ENCODE measurements around the gene ATP8A2. TPM values are rescaled to one million over a fixed set of nuclear protein-coding genes. Genes with fewer than 3 reads are reported as not detected.

The ATP8A2 gene
- total and polyA plus RNA-seq, 2 of the 4 experiments (the other 2 are of a cell fraction), result 0.02 to 0.18 TPM

GRCh38 chr13:25657157-25657556 is 285.4 kb downstream of the ATP8A2 start:
- in situ Hi-C loops (cut with MboI; ENCODE audit: low sequenced_read_pairs) (no loop called here), intact Hi-C loops (cut with micrococcal nuclease) (no loop called here), dilution Hi-C loops (cut with HindIII; ENCODE audit: low sequenced_read_pairs, unreplicated experiment) (no loop called here)
- no peak overlapping the region for H2AK9ac ChIP-seq (replicated peaks; ENCODE audit: low read depth, low read length, poor library complexity)
- H3K4me3 ChIP-seq (ENCODE audit: insufficient read depth, low read depth, low read length), result no peak overlapping the region
- H2BK120ac ChIP-seq (ENCODE audit: low read depth, low read length), result no peak overlapping the region
- no TSS peak for BruUV-seq (replicated peaks)
- H3K23ac ChIP-seq (ENCODE audit: low read depth, low read length), result no peak overlapping the region
- ATAC-seq (ENCODE audit: low read depth) (no peak), DNase-seq (no peak)
- no peak overlapping the region for H3K4me2 ChIP-seq (ENCODE audit: low read depth, low read length)
- WGBS, 2 experiments (ENCODE audit: extremely low coverage in 2 of 2, insufficient read length in 1 of 2), result no CpG with 5 or more reads among the region's 3 CpGs
- H3K4me1 ChIP-seq (ENCODE audit: control insufficient read depth, insufficient read depth, low read length), result no peaks in the 10 kb centered on the region
- H2BK15ac ChIP-seq (ENCODE audit: low read depth, low read length), result no peak overlapping the region
- CTCF ChIA-PET, result no interaction called here
- H3K9me3 ChIP-seq (ENCODE audit: control insufficient read depth, insufficient read depth, low read length), result no peaks in the 10 kb centered on the region
- H3K9me1 ChIP-seq (ENCODE audit: insufficient read depth, low read length), result no peaks in the 10 kb centered on the region
- no peak overlapping the region for H2BK5ac ChIP-seq (ENCODE audit: low read depth, low read length, poor library complexity, severe bottlenecking)
- H3K27me3 ChIP-seq (ENCODE audit: control insufficient read depth, insufficient read depth, low read length), result no peaks in the 10 kb centered on the region
- no peak overlapping the region for H2BK20ac ChIP-seq (ENCODE audit: low read depth, low read length)
- POLR2A ChIA-PET (ENCODE audit: unreplicated experiment), result no interaction called here
- no peak overlapping the region for H3K56ac ChIP-seq (ENCODE audit: extremely low read depth, insufficient read depth, low read length)
- no peak overlapping the region for H3K18ac ChIP-seq (ENCODE audit: low read depth, low read length)
- no peak overlapping the region for H3K9ac ChIP-seq (ENCODE audit: low read depth, low read length)
- H4K20me1 ChIP-seq (ENCODE audit: insufficient read depth, low read length), result no peaks in the 10 kb centered on the region
- no peak overlapping the region for H2AFZ ChIP-seq (replicated peaks; ENCODE audit: low read length, poor library complexity)
- no peaks in the 10 kb centered on the region for H3K36me3 ChIP-seq (ENCODE audit: control insufficient read depth, insufficient read depth, low read length)
- no peak overlapping the region for H4K91ac ChIP-seq (ENCODE audit: insufficient read depth, low read depth, low read length)
- no peak for TF ChIP-seq RCOR1 (IDR thresholded peaks at IDR 0.05; ENCODE audit: insufficient replicate concordance, low read length)
- no peak for TF ChIP-seq MXI1 (IDR thresholded peaks at IDR 0.05; ENCODE audit: borderline replicate concordance, low read depth, low read length)
- no peak for TF ChIP-seq NFE2L2 (IDR thresholded peaks at IDR 0.05; ENCODE audit: low read depth, low read length)
- TF ChIP-seq POLR2A (IDR thresholded peaks at IDR 0.05; ENCODE audit: low read depth, low read length), result no peak
- TF ChIP-seq MAZ (IDR thresholded peaks at IDR 0.05; ENCODE audit: borderline replicate concordance, low read depth, low read length), result no peak
- TF ChIP-seq ELK1 (IDR thresholded peaks at IDR 0.05; ENCODE audit: borderline replicate concordance, low read depth, low read length), result no peak
- no peaks in the 10 kb centered on the region for H3K79me1 ChIP-seq (ENCODE audit: low read depth in 1 of 2, low read length in 2 of 2)
- H3K4ac ChIP-seq (ENCODE audit: low read depth, low read length), result no peak overlapping the region
- H3K14ac ChIP-seq (replicated peaks; ENCODE audit: low read depth, low read length), result no peak overlapping the region
- H4K5ac ChIP-seq (ENCODE audit: low read depth, low read length), result no peak overlapping the region
- H3K27ac ChIP-seq (ENCODE audit: insufficient read depth, low read length), result no peak overlapping the region
- H2AK5ac ChIP-seq (ENCODE audit: low read depth, low read length), result no peak overlapping the region
- no peak overlapping the region for H4K8ac ChIP-seq (ENCODE audit: low read depth in 2 of 2, low read length in 2 of 2)
